HUDEP-2 (cell line): Measurements from ENCODE around the gene KRTAP5-4.
"Not testable (repeated sequence)": the region's sequence is repeated elsewhere in the genome, so short reads cannot be mapped to it uniquely, and the experiment has no call there.

Experiments used
- DNase-seq, 76 experiments: peaks; one replicate each; lab custom pipeline; 2025; ENCODE audit not compliant: unreplicated experiment in 76 of 76; lab: John Stamatoyannopoulos, UW

Gene KRTAP5-4

GRCh38 chr11:1622086-1622485, at the start of gene KRTAP5-4:
TSS of gene KRTAP5-4 (minus strand) at chr11:1622138. CDS start at chr11:1622093, 45 bp downstream.
- no peak for DNase-seq

- no peak for DNase-seq
These were observed 49.7 kb upstream of the KRTAP5-4 start for GRCh38 chr11:1671658-1672057.

- no peak for DNase-seq
These were observed 49.0 kb upstream of the KRTAP5-4 start for GRCh38 chr11:1670905-1671371.

GRCh38 chr11:1670457-1670856, 48.5 kb upstream of the KRTAP5-4 start:
- not testable (repeated sequence) for DNase-seq

GRCh38 chr11:1669546-1670218, 47.7 kb upstream of the KRTAP5-4 start:
- DNase-seq, result no peak

GRCh38 chr11:1668911-1669473, 47.1 kb upstream of the KRTAP5-4 start:
- DNase-seq, result no peak

GRCh38 chr11:1667906-1668305, 46.0 kb upstream of the KRTAP5-4 start:
- no peak for DNase-seq

- no peak for DNase-seq
These were observed 45.3 kb upstream of the KRTAP5-4 start for GRCh38 chr11:1667121-1667850.

- no peak for DNase-seq
These were observed 43.4 kb upstream of the KRTAP5-4 start for GRCh38 chr11:1665313-1665712.

- not testable (repeated sequence) for DNase-seq
These were observed 40.9 kb upstream of the KRTAP5-4 start for GRCh38 chr11:1662699-1663283.

GRCh38 chr11:1661454-1662269, 39.7 kb upstream of the KRTAP5-4 start:
- not testable (repeated sequence) for DNase-seq

- no peak for DNase-seq
These were observed 38.4 kb upstream of the KRTAP5-4 start for GRCh38 chr11:1660111-1660867.

GRCh38 chr11:1659506-1659905, 37.6 kb upstream of the KRTAP5-4 start:
- DNase-seq, result no peak

GRCh38 chr11:1656670-1657069, 34.7 kb upstream of the KRTAP5-4 start:
- no peak for DNase-seq

- DNase-seq, result no peak
These were observed 34.1 kb upstream of the KRTAP5-4 start for GRCh38 chr11:1656061-1656441.

- DNase-seq, result no peak
These were observed 33.5 kb upstream of the KRTAP5-4 start for GRCh38 chr11:1655168-1656060.

GRCh38 chr11:1654388-1655167, 32.6 kb upstream of the KRTAP5-4 start:
- DNase-seq, result no peak
